GM12865 (cell line): ENCODE results near the gene ZNF490.

Source experiments
- DNase-seq: peaks from one replicate; pipeline ENCODE4 v3.0.0; 2010; ENCODE audit warnings: low read depth
- H3K4me3 ChIP-seq: 2 replicates; pipeline ENCODE4 v1.5.1; 2011; ENCODE audit warnings: mild to moderate bottlenecking, low read depth, low read length, control low read depth
- CTCF ChIP-seq: IDR thresholded peaks from 2 replicates; pipeline ENCODE4 v1.5.1; 2011; ENCODE audit warnings: low read length, control low read depth, low read depth, inconsistent platforms; ENCODE audit not compliant: insufficient read depth; ENCODE audit errors: missing control alignments

The ZNF490 gene

GRCh38 chr19:12610540-12611360 is at the start of gene ZNF490, which contains the start of gene ZNF791:
Gene ZNF490 (minus strand): TSS chr19:12610813. CDS start chr19:12610680, 133 bp downstream.
Gene ZNF791 (plus strand): TSS chr19:12610920. CDS start chr19:12611080, 160 bp downstream.
- no peak for TF ChIP-seq CTCF
- peak within 1 kb of the TSS; percentile 72 for H3K4me3 ChIP-seq
- peak; percentile 98 for DNase-seq

GRCh38 chr19:12657966-12658365 is 47.4 kb upstream of the ZNF490 start:
- no peak overlapping the region for H3K4me3 ChIP-seq
- DNase-seq: no peak
- no peak for TF ChIP-seq CTCF

- no peak for TF ChIP-seq CTCF
- H3K4me3 ChIP-seq: no peak overlapping the region
- no peak for DNase-seq
Measured at GRCh38 chr19:12656899-12657571, 46.4 kb upstream of the ZNF490 start.

GRCh38 chr19:12655546-12655945 is 44.9 kb upstream of the ZNF490 start:
- no peak overlapping the region for H3K4me3 ChIP-seq
- TF ChIP-seq CTCF: no peak
- no peak for DNase-seq

GRCh38 chr19:12652219-12652618 is 41.6 kb upstream of the ZNF490 start:
- DNase-seq: no peak
- H3K4me3 ChIP-seq: no peak overlapping the region
- TF ChIP-seq CTCF: no peak

- TF ChIP-seq CTCF: no peak
- DNase-seq: no peak
- H3K4me3 ChIP-seq: no peak overlapping the region
Measured at GRCh38 chr19:12649941-12650340, 39.3 kb upstream of the ZNF490 start.
